GM21381 (cell line): ENCODE measurements around the gene HLA-A.
"Not testable (repeated sequence)": the region's sequence is repeated elsewhere in the genome, so short reads cannot be mapped to it uniquely, and the experiment has no call there.

Source experiments
- ATAC-seq: cut with Tn5 transposase; IDR thresholded peaks from one replicate; pipeline ENCODE4 v1.9.1; 2021; ENCODE audit warnings: mild to moderate bottlenecking, moderate library complexity; ENCODE audit not compliant: unreplicated experiment

The HLA-A gene

GRCh38 chr6:29958921-29959320 lies 16.6 kb downstream of the HLA-A start:
- no peak for ATAC-seq

DNA sequence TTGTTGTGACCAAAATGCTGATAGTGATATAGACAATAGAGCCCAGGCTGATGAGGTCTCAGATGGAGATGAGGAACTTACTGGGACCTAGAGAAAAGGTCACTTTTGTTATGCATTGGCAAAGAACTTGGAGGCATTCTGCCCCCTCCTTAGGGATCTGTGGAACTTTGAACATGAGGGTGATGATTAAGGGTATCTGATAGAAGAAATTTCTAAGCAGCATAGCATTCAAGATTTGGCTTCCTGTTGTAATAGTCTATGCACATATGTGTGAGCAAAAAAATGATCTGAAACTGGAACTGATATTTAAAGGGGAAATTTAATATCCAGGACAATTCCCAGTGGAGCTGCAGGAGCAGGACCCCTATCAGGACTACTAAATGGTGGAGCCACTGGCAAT lies 17.1 kb downstream of the HLA-A start:
- no peak for ATAC-seq

GRCh38 chr6:29961966-29962365 lies 19.6 kb downstream of the HLA-A start:
- no peak for ATAC-seq

- ATAC-seq: not testable (repeated sequence)
Measured at GRCh38 chr6:29963697-29964096, 21.4 kb downstream of the HLA-A start.

DNA sequence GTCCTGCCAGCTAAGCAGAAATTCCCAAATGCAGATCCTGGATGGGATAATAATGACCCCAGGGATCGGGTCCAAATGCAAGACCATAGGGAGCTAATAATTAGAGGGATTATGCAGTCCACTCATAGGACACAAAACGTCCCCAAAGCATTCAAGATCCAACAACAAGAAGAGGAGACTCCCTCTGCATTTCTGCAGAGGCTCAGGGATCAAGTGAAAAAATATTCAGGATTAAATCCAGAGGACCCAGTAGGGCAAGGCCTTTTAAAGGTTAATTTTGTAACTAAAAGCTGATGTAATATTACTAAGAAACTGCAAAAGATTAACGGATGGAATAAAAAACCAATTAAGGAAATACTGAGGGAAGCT lies 22.2 kb downstream of the HLA-A start:
- no peak for ATAC-seq

DNA sequence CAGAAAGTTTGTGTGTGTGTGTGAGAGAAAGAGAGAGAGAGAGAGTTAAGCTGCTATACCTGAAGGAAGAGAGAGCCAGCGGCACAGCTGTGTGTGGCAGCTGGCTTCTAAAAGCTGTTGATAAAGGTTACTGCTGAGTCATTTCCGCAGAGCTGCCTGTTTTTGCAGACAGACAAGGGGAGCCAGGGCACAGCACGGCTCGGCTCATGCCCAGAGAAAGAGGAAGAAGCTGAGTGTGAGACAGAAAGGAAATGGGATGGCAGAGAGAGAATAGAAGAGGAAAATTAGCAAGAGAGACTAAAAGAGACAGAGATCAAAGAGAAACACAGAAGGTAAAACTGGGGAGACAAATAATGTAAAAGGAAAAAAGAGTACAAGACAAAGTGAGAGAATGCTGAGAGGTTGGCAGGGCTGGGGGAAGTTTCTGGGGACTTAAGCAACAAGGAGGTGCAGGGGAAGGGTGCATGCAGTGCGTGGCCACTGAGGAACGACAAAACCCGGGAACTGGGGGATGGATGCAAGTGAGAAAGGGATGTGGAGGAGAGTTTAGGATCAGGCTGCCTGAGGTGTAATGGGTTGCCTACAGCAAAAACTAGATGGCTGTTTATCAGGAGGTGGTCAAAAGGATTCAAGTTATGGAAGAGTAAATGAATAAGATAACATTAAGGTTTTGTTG lies 22.7 kb downstream of the HLA-A start:
- peak; percentile 89 for ATAC-seq

DNA sequence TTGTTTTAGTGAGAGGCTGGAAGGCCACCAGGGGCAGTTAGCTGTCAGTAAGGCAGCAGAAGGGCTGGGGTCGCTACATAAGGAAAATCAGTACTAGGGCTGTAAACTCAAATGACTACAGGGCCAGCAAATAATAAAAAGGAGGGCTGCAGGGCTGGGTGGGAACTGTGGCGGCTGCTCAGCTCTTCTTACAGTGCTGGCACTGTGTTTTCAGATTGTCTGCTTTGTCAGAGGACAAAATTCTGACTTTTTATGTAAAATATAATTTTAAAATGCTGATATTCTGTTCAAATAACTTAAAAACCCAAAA lies 23.2 kb downstream of the HLA-A start:
- no peak for ATAC-seq

- peak; percentile 36 for ATAC-seq
Measured at GRCh38 chr6:29965873-29966601, 23.7 kb downstream of the HLA-A start.

GRCh38 chr6:29967379-29968010 lies 25.2 kb downstream of the HLA-A start:
- no peak for ATAC-seq

GRCh38 chr6:29968130-29968529 lies 25.8 kb downstream of the HLA-A start:
- no peak for ATAC-seq

DNA sequence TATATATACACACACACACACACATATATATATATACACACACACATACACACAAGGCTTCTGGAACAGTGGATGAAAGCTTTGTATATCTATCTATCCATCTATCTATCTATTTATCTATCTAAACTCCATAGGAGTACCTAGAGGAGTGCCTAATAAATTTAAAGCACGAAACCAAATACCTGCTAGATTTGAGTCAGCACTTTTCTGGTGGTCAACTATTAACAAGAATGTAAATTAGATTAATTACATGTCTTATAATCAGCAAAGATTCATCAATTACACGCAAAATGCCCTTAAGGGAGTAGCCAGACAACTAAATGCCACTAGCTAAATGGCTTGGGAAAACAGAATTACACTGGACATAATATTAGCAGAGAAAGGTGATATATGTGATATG lies 26.6 kb downstream of the HLA-A start:
- no peak for ATAC-seq

DNA sequence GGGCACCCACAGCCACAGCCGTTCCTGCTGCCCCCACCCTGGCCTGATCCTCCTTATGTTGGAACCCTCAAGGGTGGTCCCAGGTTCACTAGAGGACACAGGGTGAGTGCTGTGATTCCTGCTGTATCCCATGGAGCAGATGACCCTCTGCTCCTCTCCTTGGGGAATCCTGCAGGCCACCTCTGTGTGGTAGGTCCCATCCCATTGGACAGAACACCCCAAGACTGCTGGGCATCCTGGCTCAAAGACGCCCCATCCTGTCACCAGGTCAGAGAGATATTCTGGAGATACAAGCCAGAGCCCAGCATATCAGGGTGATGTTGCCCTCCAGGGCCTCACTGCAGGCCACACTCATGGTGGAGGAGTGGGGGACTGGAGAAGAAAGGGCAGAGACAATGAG lies 28.4 kb downstream of the HLA-A start:
- ATAC-seq: no peak

DNA sequence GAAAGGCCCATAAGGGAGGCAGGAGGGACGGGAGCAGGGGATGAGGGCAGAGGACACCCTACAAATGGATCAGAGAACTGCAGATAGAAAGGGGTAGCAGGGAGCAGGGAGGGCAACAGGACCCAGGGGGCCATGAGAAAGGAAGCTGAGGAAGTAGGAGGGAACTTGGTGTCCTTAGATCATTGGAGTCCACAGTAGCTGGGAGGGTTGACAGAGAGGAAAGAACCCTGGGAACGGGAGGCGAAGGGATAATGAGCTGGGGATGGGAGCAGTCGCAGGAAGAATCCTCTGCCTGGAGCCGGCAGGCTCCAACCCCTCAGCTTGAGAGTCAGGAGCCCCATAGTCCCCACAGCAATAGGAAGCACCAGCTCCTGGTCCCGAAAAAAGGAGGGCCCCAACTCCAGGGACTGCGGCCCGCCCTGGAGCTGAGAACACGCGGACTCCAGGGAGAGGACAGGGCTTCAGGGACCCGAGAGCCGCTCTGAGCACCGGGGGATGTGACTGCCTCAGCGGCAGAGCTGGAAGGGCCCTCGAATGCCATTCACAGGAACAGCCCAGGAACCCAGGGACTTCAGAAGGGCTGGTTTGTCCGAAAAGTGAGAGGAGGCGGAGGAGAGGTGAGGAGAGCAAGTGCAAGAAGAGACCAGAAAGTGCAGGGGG lies 32.7 kb downstream of the HLA-A start:
- ATAC-seq: no peak

GRCh38 chr6:29975561-29975907 lies 33.2 kb downstream of the HLA-A start:
- ATAC-seq: no peak

DNA sequence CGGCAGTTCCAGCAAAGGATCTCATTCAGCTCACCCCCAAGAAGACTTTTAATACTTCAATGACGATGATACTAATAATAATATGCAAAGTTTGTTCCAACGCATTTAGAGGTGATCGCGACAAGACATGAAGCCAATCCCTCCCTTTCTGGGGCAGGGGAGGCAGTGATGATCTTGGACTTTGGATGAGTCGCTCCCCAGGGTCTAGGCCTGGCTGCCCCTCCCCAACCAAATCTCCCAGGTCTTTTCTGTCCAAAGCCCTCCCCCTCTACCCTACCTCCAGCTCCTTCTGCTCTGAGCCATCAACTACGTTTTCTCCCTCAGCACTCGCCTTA lies 33.9 kb downstream of the HLA-A start:
- ATAC-seq: no peak

GRCh38 chr6:29976588-29977424 lies 34.5 kb downstream of the HLA-A start:
- peak; percentile 90 for ATAC-seq

GRCh38 chr6:29977425-29977727 lies 35.0 kb downstream of the HLA-A start:
- ATAC-seq: no peak

GRCh38 chr6:29980013-29980412 lies 37.7 kb downstream of the HLA-A start:
- not testable (repeated sequence) for ATAC-seq

DNA sequence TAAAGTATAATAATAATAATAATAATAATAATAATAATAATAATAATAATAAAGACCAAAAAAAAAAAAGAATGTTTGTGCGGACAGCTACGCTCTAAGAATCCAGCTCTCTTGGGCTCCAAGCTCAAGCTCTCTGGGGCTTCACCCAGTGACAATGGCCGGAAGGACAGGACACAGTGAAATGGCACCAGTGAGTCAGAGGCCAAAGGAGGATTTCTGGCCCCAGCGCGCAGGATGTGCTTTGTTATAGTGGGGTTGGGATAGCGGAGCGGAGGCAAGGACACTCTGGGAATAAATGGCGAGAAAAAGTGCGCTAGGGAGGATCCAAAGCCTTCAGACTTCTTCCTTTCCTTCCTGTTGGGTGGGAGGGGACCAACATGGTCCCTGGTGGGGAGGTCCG lies 38.2 kb downstream of the HLA-A start:
- ATAC-seq: no peak

DNA sequence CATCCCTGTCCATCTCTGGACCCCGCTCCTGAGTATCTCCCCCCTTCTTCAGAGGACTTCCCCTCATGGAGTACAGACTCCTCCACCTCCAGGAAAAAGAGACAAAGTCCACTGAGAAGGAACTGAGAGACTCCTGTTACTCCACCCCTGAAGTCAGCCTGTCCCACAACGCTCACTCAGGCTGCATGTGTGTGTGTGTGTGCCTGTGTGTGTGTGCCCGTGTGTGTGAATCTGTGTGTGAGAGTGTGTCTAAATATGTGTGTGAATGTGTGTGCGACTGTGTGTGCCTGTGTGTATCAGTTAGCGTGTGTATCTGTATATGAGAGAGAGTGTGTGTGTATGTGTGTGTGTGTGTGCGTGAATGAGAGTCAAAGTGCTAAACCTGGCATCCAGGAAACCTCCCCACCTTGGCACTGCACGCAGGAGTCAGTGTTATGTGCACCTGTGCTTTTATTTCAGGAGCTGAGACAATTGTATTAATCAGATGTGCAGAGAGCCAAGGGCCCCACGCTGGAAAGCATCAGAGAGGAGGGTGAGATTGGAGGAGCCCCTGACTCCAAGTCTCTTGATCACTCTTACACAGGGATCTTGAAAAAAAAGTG lies 39.0 kb downstream of the HLA-A start:
- no peak for ATAC-seq

DNA sequence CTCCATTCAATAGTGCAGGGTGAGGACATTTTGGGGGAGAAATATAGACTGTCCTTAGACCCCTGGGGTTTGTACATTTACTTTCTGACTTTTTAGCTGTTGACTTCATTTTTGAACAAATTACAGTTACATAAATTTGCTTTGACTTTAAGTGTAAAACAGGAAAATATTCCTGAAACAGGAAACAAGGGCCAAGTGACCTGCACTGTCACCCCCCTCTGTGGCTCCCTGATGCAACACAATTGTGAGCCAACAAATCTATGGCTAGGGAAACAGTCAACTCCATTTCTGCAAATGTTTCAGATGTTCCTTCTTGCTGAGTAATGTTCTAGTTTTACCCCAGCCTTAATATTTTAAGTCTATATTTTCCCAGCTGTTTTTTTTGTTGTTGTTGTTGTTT lies 39.8 kb downstream of the HLA-A start:
- ATAC-seq: no peak
